ENCODE measurements around the gene MED9.

The MED9 gene

GRCh38 chr17:17539591-17539990, 62.8 kb downstream of the MED9 start:
- Mint-ChIP-seq H3K9me3 (no peaks in the 10 kb centered on the region), H3K27ac (no peak overlapping the region), H3K36me3 (no peaks in the 10 kb centered on the region), H3K4me3 (no peak overlapping the region), H3K4me1 (peaks cover 8% of the 10 kb centered on the region)
- no peak for ATAC-seq
- DNase-seq (ENCODE audit: low spot score in 2 of 2) = no peak

- Mint-ChIP-seq H3K36me3 (no peaks in the 10 kb centered on the region), H3K9me3 (no peaks in the 10 kb centered on the region)
Measured at GRCh38 chr17:17540278-17540906, 63.6 kb downstream of the MED9 start.

GRCh38 chr17:17540935-17541639, 64.3 kb downstream of the MED9 start:
- ATAC-seq (no peak), DNase-seq (ENCODE audit: low spot score in 2 of 2) (no peak)
- Mint-ChIP-seq H3K36me3 (no peaks in the 10 kb centered on the region), H3K4me3 (no peak overlapping the region), H3K27ac (no peak overlapping the region), H3K9me3 (no peaks in the 10 kb centered on the region), H3K4me1 (peaks cover 8% of the 10 kb centered on the region)

More at GRCh38 chr17:17540278-17540906, 63.6 kb downstream of the MED9 start:
- Mint-ChIP-seq H3K27ac (no peak overlapping the region), H3K4me1 (peaks cover 8% of the 10 kb centered on the region), H3K4me3 (no peak overlapping the region)
- ATAC-seq (no peak), DNase-seq (ENCODE audit: low spot score in 2 of 2) (no peak)

GRCh38 chr17:17541640-17542001, 64.8 kb downstream of the MED9 start:
- Mint-ChIP-seq H3K9me3 (no peaks in the 10 kb centered on the region), H3K27ac (no peak overlapping the region), H3K4me1 (peaks cover 8% of the 10 kb centered on the region), H3K36me3 (no peaks in the 10 kb centered on the region), H3K4me3 (no peak overlapping the region)
- ATAC-seq = no peak
- no peak for DNase-seq (ENCODE audit: low spot score in 2 of 2)

All from stimulated activated effector memory CD8-positive, alpha-beta T cell treated with anti-CD3 and anti-CD28 coated beads, Interleukin-12 subunit alpha, Interleukin-12 subunit beta, amount 100 ng/mL, for 72 hours (primary cell).